ENCODE data around the gene VPS39. TPM values are rescaled to one million over a fixed set of nuclear protein-coding genes. Genes with fewer than 3 reads are reported as not detected.

VPS39 gene
- total and polyA plus RNA-seq, 2 of the 13 experiments (the other 11 are each of a cell fraction or from before 2014, with no cell fraction given), result 22.9 to 32.0 TPM

DNA sequence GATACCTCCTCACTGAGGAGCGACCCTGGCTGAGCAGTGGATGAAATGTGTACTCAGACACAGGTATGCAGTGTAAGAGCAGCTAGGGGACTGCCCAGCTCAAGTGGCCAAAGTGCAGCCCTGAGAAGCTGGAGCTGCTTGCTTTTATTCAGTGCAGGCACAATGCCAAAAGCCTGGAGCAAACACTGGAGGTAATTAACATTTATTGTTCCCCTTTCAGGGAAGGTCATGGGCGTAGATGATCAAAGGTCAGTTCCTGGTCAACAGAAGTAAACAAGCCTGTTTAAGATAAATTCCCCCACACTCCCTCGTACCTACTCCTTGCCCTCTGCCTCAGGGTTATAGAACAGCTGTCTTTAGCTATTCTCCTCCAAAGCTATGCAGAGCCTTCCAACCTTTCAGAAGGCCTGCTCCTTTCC is 69.1 kb downstream of the VPS39 start (continued):
- TF ChIP-seq, protein P1, sequence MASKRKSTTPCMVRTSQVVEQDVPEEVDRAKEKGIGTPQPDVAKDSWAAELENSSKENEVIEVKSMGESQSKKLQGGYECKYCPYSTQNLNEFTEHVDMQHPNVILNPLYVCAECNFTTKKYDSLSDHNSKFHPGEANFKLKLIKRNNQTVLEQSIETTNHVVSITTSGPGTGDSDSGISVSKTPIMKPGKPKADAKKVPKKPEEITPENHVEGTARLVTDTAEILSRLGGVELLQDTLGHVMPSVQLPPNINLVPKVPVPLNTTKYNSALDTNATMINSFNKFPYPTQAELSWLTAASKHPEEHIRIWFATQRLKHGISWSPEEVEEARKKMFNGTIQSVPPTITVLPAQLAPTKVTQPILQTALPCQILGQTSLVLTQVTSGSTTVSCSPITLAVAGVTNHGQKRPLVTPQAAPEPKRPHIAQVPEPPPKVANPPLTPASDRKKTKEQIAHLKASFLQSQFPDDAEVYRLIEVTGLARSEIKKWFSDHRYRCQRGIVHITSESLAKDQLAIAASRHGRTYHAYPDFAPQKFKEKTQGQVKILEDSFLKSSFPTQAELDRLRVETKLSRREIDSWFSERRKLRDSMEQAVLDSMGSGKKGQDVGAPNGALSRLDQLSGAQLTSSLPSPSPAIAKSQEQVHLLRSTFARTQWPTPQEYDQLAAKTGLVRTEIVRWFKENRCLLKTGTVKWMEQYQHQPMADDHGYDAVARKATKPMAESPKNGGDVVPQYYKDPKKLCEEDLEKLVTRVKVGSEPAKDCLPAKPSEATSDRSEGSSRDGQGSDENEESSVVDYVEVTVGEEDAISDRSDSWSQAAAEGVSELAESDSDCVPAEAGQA (IDR thresholded peaks at IDR 0.05; ENCODE audit: low read depth), result no peak
- TF ChIP-seq, protein P1 (CRISPR knock-in tag; IDR thresholded peaks at IDR 0.05; ENCODE audit: borderline replicate concordance), result no peak
- TF ChIP-seq THYN1 (CRISPR knock-in tag; IDR thresholded peaks at IDR 0.05; ENCODE audit: borderline replicate concordance, low read depth) (no peak), KDM6A (CRISPR knock-in tag; IDR thresholded peaks at IDR 0.05; ENCODE audit: low read depth) (peak; percentile 65; the same call in 1 of the 2 replicates), SALL1 (CRISPR knock-in tag; IDR thresholded peaks at IDR 0.05) (peak; percentile 91), PHF21A (CRISPR knock-in tag; IDR thresholded peaks at IDR 0.05) (peak; percentile 75), TBL1XR1 (IDR thresholded peaks at IDR 0.05; ENCODE audit: borderline replicate concordance, low read length, partially characterized antibody) (peak; percentile 35), JUN (CRISPR knock-in tag; IDR thresholded peaks at IDR 0.05) (peak; percentile 67; the same call in 1 of the 2 replicates), REXO4 (CRISPR knock-in tag; IDR thresholded peaks at IDR 0.05; ENCODE audit: borderline replicate concordance) (no peak), GFI1 (CRISPR knock-in tag; IDR thresholded peaks at IDR 0.05; ENCODE audit: borderline replicate concordance) (no peak), NR2F1 (CRISPR knock-in tag; IDR thresholded peaks at IDR 0.05) (peak; percentile 86 to 93), PITX1 (CRISPR knock-in tag; IDR thresholded peaks at IDR 0.05) (peak; percentile 86)
- TF ChIP-seq, protein P2, sequence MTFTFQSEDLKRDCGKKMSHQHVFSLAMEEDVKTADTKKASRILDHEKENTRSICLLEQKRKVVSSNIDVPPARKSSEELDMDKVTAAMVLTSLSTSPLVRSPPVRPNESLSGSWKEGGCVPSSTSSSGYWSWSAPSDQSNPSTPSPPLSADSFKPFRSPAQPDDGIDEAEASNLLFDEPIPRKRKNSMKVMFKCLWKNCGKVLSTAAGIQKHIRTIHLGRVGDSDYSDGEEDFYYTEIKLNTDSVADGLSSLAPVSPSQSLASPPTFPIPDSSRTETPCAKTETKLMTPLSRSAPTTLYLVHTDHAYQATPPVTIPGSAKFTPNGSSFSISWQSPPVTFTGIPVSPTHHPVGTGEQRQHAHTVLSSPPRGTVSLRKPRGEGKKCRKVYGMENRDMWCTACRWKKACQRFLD (CRISPR knock-in tag; IDR thresholded peaks at IDR 0.05; ENCODE audit: borderline replicate concordance), result no peak
- TF ChIP-seq, protein P3, sequence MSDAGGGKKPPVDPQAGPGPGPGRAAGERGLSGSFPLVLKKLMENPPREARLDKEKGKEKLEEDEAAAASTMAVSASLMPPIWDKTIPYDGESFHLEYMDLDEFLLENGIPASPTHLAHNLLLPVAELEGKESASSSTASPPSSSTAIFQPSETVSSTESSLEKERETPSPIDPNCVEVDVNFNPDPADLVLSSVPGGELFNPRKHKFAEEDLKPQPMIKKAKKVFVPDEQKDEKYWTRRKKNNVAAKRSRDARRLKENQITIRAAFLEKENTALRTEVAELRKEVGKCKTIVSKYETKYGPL (CRISPR knock-in tag; IDR thresholded peaks at IDR 0.05), result no peak
- TF ChIP-seq, protein P4, sequence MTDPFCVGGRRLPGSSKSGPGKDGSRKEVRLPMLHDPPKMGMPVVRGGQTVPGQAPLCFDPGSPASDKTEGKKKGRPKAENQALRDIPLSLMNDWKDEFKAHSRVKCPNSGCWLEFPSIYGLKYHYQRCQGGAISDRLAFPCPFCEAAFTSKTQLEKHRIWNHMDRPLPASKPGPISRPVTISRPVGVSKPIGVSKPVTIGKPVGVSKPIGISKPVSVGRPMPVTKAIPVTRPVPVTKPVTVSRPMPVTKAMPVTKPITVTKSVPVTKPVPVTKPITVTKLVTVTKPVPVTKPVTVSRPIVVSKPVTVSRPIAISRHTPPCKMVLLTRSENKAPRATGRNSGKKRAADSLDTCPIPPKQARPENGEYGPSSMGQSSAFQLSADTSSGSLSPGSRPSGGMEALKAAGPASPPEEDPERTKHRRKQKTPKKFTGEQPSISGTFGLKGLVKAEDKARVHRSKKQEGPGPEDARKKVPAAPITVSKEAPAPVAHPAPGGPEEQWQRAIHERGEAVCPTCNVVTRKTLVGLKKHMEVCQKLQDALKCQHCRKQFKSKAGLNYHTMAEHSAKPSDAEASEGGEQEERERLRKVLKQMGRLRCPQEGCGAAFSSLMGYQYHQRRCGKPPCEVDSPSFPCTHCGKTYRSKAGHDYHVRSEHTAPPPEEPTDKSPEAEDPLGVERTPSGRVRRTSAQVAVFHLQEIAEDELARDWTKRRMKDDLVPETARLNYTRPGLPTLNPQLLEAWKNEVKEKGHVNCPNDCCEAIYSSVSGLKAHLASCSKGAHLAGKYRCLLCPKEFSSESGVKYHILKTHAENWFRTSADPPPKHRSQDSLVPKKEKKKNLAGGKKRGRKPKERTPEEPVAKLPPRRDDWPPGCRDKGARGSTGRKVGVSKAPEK (CRISPR knock-in tag; IDR thresholded peaks at IDR 0.05; ENCODE audit: borderline replicate concordance), result no peak
- TF ChIP-seq, protein P5, sequence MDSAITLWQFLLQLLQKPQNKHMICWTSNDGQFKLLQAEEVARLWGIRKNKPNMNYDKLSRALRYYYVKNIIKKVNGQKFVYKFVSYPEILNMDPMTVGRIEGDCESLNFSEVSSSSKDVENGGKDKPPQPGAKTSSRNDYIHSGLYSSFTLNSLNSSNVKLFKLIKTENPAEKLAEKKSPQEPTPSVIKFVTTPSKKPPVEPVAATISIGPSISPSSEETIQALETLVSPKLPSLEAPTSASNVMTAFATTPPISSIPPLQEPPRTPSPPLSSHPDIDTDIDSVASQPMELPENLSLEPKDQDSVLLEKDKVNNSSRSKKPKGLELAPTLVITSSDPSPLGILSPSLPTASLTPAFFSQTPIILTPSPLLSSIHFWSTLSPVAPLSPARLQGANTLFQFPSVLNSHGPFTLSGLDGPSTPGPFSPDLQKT (CRISPR knock-in tag; IDR thresholded peaks at IDR 0.05; ENCODE audit: borderline replicate concordance), result no peak

Measured in HepG2 (cell line).